ENCODE results near the gene CFAP99. TPM values are rescaled to one million over a fixed set of nuclear protein-coding genes. Genes with fewer than 3 reads are reported as not detected.
"Not testable (repeated sequence)": the region's sequence is repeated elsewhere in the genome, so short reads cannot be mapped to it uniquely, and the experiment has no call there.

The CFAP99 gene
- polyA plus RNA-seq, 1 donor (not counting 4 experiments of a cell fraction or from before 2014, with no cell fraction given): not detected

- no peak overlapping the region for H3K4me2 ChIP-seq (ENCODE audit: control insufficient read depth, extremely low read depth, insufficient read depth, low read depth, low read length)
- TF ChIP-seq, protein P1, sequence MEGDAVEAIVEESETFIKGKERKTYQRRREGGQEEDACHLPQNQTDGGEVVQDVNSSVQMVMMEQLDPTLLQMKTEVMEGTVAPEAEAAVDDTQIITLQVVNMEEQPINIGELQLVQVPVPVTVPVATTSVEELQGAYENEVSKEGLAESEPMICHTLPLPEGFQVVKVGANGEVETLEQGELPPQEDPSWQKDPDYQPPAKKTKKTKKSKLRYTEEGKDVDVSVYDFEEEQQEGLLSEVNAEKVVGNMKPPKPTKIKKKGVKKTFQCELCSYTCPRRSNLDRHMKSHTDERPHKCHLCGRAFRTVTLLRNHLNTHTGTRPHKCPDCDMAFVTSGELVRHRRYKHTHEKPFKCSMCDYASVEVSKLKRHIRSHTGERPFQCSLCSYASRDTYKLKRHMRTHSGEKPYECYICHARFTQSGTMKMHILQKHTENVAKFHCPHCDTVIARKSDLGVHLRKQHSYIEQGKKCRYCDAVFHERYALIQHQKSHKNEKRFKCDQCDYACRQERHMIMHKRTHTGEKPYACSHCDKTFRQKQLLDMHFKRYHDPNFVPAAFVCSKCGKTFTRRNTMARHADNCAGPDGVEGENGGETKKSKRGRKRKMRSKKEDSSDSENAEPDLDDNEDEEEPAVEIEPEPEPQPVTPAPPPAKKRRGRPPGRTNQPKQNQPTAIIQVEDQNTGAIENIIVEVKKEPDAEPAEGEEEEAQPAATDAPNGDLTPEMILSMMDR (optimal IDR thresholded peaks at IDR 0.05 in 1 of 3, IDR thresholded peaks at IDR 0.05 in 1 of 3, conservative IDR thresholded peaks at IDR 0.05 in 1 of 3; ENCODE audit: extremely low read depth in 1 of 3, insufficient read depth in 2 of 3, low read length in 3 of 3): no peak
- TF ChIP-seq EZH2 (IDR thresholded peaks at IDR 0.05; ENCODE audit: low read length): no peak
- no peak overlapping the region for H3K9ac ChIP-seq (ENCODE audit: control insufficient read depth, extremely low read depth, insufficient read depth, low read length)
- no peaks in the 10 kb centered on the region for H3K9me3 ChIP-seq (ENCODE audit: control insufficient read depth, low read depth, low read length)
- no peak overlapping the region for H3K4me3 ChIP-seq (ENCODE audit: control insufficient read depth in 2 of 3, extremely low read depth in 1 of 3, insufficient read depth in 2 of 3, low read depth in 1 of 3, low read length in 3 of 3)
- dilution Hi-C loops (cut with MboI; ENCODE audit: extremely low pct_ligation_motif_present, low sequenced_read_pairs): no loop called here
- peaks cover 16% of the 10 kb centered on the region for H3K27me3 ChIP-seq (ENCODE audit: control insufficient read depth, extremely low read depth, insufficient read depth, low read length)
- H4K20me1 ChIP-seq (ENCODE audit: control insufficient read depth, extremely low read depth, insufficient read depth, low read length): no peaks in the 10 kb centered on the region
- H3K27ac ChIP-seq (ENCODE audit: control insufficient read depth, insufficient read depth, low read length): no peak overlapping the region
- H3K79me2 ChIP-seq (ENCODE audit: control insufficient read depth, insufficient read depth, low read length): no peaks in the 10 kb centered on the region
- H3K36me3 ChIP-seq (ENCODE audit: control insufficient read depth in 2 of 2, extremely low read depth in 1 of 2, insufficient read depth in 2 of 2, low read length in 2 of 2): no peaks in the 10 kb centered on the region
- no peak overlapping the region for H2AFZ ChIP-seq (ENCODE audit: control insufficient read depth, low read length)
- no peaks in the 10 kb centered on the region for H3K9me1 ChIP-seq (ENCODE audit: control insufficient read depth, extremely low read depth, insufficient read depth, low read length)
- no peak for FAIRE-seq
- no peaks in the 10 kb centered on the region for H3K4me1 ChIP-seq (ENCODE audit: control insufficient read depth, extremely low read depth, insufficient read depth, low read length)
- DNase-seq (ENCODE audit: low read depth, low spot score): no peak
Observed at GRCh38 chr4:2378898-2379297, 39.9 kb upstream of the CFAP99 start.

- H3K9ac ChIP-seq (ENCODE audit: control insufficient read depth, extremely low read depth, insufficient read depth, low read length); H3K4me2 ChIP-seq (ENCODE audit: control insufficient read depth, extremely low read depth, insufficient read depth, low read depth, low read length); H3K27ac ChIP-seq (ENCODE audit: control insufficient read depth, insufficient read depth, low read length); FAIRE-seq; H4K20me1 ChIP-seq (ENCODE audit: control insufficient read depth, extremely low read depth, insufficient read depth, low read length); H3K4me1 ChIP-seq (ENCODE audit: control insufficient read depth, extremely low read depth, insufficient read depth, low read length); H3K79me2 ChIP-seq (ENCODE audit: control insufficient read depth, insufficient read depth, low read length); H3K36me3 ChIP-seq (ENCODE audit: control insufficient read depth in 2 of 2, extremely low read depth in 1 of 2, insufficient read depth in 2 of 2, low read length in 2 of 2); H3K9me3 ChIP-seq (ENCODE audit: control insufficient read depth, low read depth, low read length); H3K4me3 ChIP-seq (ENCODE audit: control insufficient read depth in 2 of 3, extremely low read depth in 1 of 3, insufficient read depth in 2 of 3, low read depth in 1 of 3, low read length in 3 of 3); H2AFZ ChIP-seq (ENCODE audit: control insufficient read depth, low read length); DNase-seq (ENCODE audit: low read depth, low spot score); H3K9me1 ChIP-seq (ENCODE audit: control insufficient read depth, extremely low read depth, insufficient read depth, low read length); dilution Hi-C loops (cut with MboI; ENCODE audit: extremely low pct_ligation_motif_present, low sequenced_read_pairs): not testable (repeated sequence)
- peaks cover 16% of the 10 kb centered on the region for H3K27me3 ChIP-seq (ENCODE audit: control insufficient read depth, extremely low read depth, insufficient read depth, low read length)
Observed at GRCh38 chr4:2380589-2380988, 38.2 kb upstream of the CFAP99 start.

GRCh38 chr4:2382769-2383202 lies 36.0 kb upstream of the CFAP99 start:
- H3K9me1 ChIP-seq (ENCODE audit: control insufficient read depth, extremely low read depth, insufficient read depth, low read length); H3K4me1 ChIP-seq (ENCODE audit: control insufficient read depth, extremely low read depth, insufficient read depth, low read length); FAIRE-seq; H2AFZ ChIP-seq (ENCODE audit: control insufficient read depth, low read length); H3K9ac ChIP-seq (ENCODE audit: control insufficient read depth, extremely low read depth, insufficient read depth, low read length); H3K27ac ChIP-seq (ENCODE audit: control insufficient read depth, insufficient read depth, low read length); H3K4me2 ChIP-seq (ENCODE audit: control insufficient read depth, extremely low read depth, insufficient read depth, low read depth, low read length); dilution Hi-C loops (cut with MboI; ENCODE audit: extremely low pct_ligation_motif_present, low sequenced_read_pairs); DNase-seq (ENCODE audit: low read depth, low spot score); H3K36me3 ChIP-seq (ENCODE audit: control insufficient read depth in 2 of 2, extremely low read depth in 1 of 2, insufficient read depth in 2 of 2, low read length in 2 of 2); H3K9me3 ChIP-seq (ENCODE audit: control insufficient read depth, low read depth, low read length); H3K79me2 ChIP-seq (ENCODE audit: control insufficient read depth, insufficient read depth, low read length); H4K20me1 ChIP-seq (ENCODE audit: control insufficient read depth, extremely low read depth, insufficient read depth, low read length); H3K4me3 ChIP-seq (ENCODE audit: control insufficient read depth in 2 of 3, extremely low read depth in 1 of 3, insufficient read depth in 2 of 3, low read depth in 1 of 3, low read length in 3 of 3): not testable (repeated sequence)
- H3K27me3 ChIP-seq (ENCODE audit: control insufficient read depth, extremely low read depth, insufficient read depth, low read length): peaks cover 18% of the 10 kb centered on the region

- dilution Hi-C loops (cut with MboI; ENCODE audit: extremely low pct_ligation_motif_present, low sequenced_read_pairs): not testable (repeated sequence)
Observed at GRCh38 chr4:2383220-2383631, 35.5 kb upstream of the CFAP99 start.

More at GRCh38 chr4:2383220-2383631, 35.5 kb upstream of the CFAP99 start:
- H3K9me3 ChIP-seq (ENCODE audit: control insufficient read depth, low read depth, low read length); H3K27ac ChIP-seq (ENCODE audit: control insufficient read depth, insufficient read depth, low read length); H2AFZ ChIP-seq (ENCODE audit: control insufficient read depth, low read length); FAIRE-seq; H3K4me1 ChIP-seq (ENCODE audit: control insufficient read depth, extremely low read depth, insufficient read depth, low read length); H3K9ac ChIP-seq (ENCODE audit: control insufficient read depth, extremely low read depth, insufficient read depth, low read length); DNase-seq (ENCODE audit: low read depth, low spot score); H3K36me3 ChIP-seq (ENCODE audit: control insufficient read depth in 2 of 2, extremely low read depth in 1 of 2, insufficient read depth in 2 of 2, low read length in 2 of 2); H4K20me1 ChIP-seq (ENCODE audit: control insufficient read depth, extremely low read depth, insufficient read depth, low read length); H3K79me2 ChIP-seq (ENCODE audit: control insufficient read depth, insufficient read depth, low read length); H3K4me3 ChIP-seq (ENCODE audit: control insufficient read depth in 2 of 3, extremely low read depth in 1 of 3, insufficient read depth in 2 of 3, low read depth in 1 of 3, low read length in 3 of 3); H3K9me1 ChIP-seq (ENCODE audit: control insufficient read depth, extremely low read depth, insufficient read depth, low read length); H3K4me2 ChIP-seq (ENCODE audit: control insufficient read depth, extremely low read depth, insufficient read depth, low read depth, low read length): not testable (repeated sequence)
- peaks cover 22% of the 10 kb centered on the region for H3K27me3 ChIP-seq (ENCODE audit: control insufficient read depth, extremely low read depth, insufficient read depth, low read length)

Measured in keratinocyte (primary cell).